COR-L47 (cell line): ENCODE data around the gene MRPS16.

Source experiments
- DNase-seq: peaks from one replicate; lab custom pipeline; 2025; lab: John Stamatoyannopoulos, UW

Gene MRPS16

GRCh38 chr10:73239908-73240307, 12.5 kb downstream of the MRPS16 start:
- DNase-seq, result no peak

GRCh38 chr10:73238990-73239566, 13.4 kb downstream of the MRPS16 start:
- no peak for DNase-seq

- no peak for DNase-seq
These were observed 17.7 kb downstream of the MRPS16 start for GRCh38 chr10:73234695-73235094.

GRCh38 chr10:73233883-73234282, 18.6 kb downstream of the MRPS16 start:
- no peak for DNase-seq

GRCh38 chr10:73232887-73233286, 19.6 kb downstream of the MRPS16 start:
- DNase-seq, result no peak

- DNase-seq, result no peak
These were observed 22.9 kb downstream of the MRPS16 start for GRCh38 chr10:73229567-73229966.

GRCh38 chr10:73228247-73228646, 24.2 kb downstream of the MRPS16 start:
- no peak for DNase-seq

- DNase-seq, result no peak
These were observed 25.8 kb downstream of the MRPS16 start for GRCh38 chr10:73226663-73227062.

- no peak for DNase-seq
These were observed 26.9 kb downstream of the MRPS16 start for GRCh38 chr10:73225518-73225917.

GRCh38 chr10:73220989-73221388, 31.5 kb downstream of the MRPS16 start:
- no peak for DNase-seq

- no peak for DNase-seq
These were observed 33.1 kb downstream of the MRPS16 start for GRCh38 chr10:73219384-73219783.

- DNase-seq, result no peak
These were observed 33.8 kb downstream of the MRPS16 start for GRCh38 chr10:73218431-73219191.

GRCh38 chr10:73217628-73218027, 34.8 kb downstream of the MRPS16 start:
- DNase-seq, result no peak

GRCh38 chr10:73215749-73216148, 36.7 kb downstream of the MRPS16 start:
- DNase-seq, result no peak

GRCh38 chr10:73211106-73211811, 41.2 kb downstream of the MRPS16 start:
- no peak for DNase-seq

- DNase-seq, result no peak
These were observed 41.9 kb downstream of the MRPS16 start for GRCh38 chr10:73210395-73211105.

- no peak for DNase-seq
These were observed 42.7 kb downstream of the MRPS16 start for GRCh38 chr10:73209705-73210104.

GRCh38 chr10:73207883-73208282, 44.6 kb downstream of the MRPS16 start:
- DNase-seq, result no peak

- no peak for DNase-seq
These were observed 46.1 kb downstream of the MRPS16 start for GRCh38 chr10:73206385-73206784.

- DNase-seq, result no peak
These were observed 46.6 kb downstream of the MRPS16 start for GRCh38 chr10:73205890-73206289.

- DNase-seq, result no peak
These were observed 47.4 kb downstream of the MRPS16 start for GRCh38 chr10:73205081-73205480.
